ENCODE measurements around the gene SLC6A6. TPM values are rescaled to one million over a fixed set of nuclear protein-coding genes. Genes with fewer than 3 reads are reported as not detected.

SLC6A6 gene
- total and polyA plus RNA-seq, 2 experiments from 2014 or later = 4.6 to 10.6 TPM

- Histone ChIP-seq H3K36me3 (ENCODE audit: low read depth) (no peaks in the 10 kb centered on the region), H2AFZ (no peak overlapping the region), H3K79me2 (ENCODE audit: insufficient read depth) (peaks cover 12% of the 10 kb centered on the region; the same call in 1 of the 2 replicates), H4K20me1 (ENCODE audit: insufficient read depth) (no peaks in the 10 kb centered on the region), H3K9me3 (ENCODE audit: low read depth) (no peaks in the 10 kb centered on the region), H3K4me1 (ENCODE audit: insufficient read depth) (peaks cover 11% of the 10 kb centered on the region), H3K9me2 (ENCODE audit: insufficient read depth) (no peaks in the 10 kb centered on the region), H3K4me3 (no peak overlapping the region), H3K4me2 (ENCODE audit: unreplicated experiment) (no peak overlapping the region), H3K27ac (no peak overlapping the region), H3F3A (ENCODE audit: insufficient read depth) (no peaks in the 10 kb centered on the region), H3K9ac (no peak overlapping the region), H3K27me3 (replicated peaks; ENCODE audit: insufficient read depth) (no peaks in the 10 kb centered on the region)
- in situ Hi-C loops (cut with MboI) = no loop called here
- no peak for TF ChIP-seq EZH2phosphoT487 (IDR thresholded peaks at IDR 0.05; ENCODE audit: insufficient read depth, low read depth)
- no peak for TF ChIP-seq EZH2 (IDR thresholded peaks at IDR 0.05; ENCODE audit: insufficient read depth, poor library complexity, severe bottlenecking)
- DNase-seq = no peak
- WGBS, 2 experiments (ENCODE audit: low coverage in 1 of 2, low lambda C conversion rate in 2 of 2, missing lambda C conversion rate in 2 of 2) = 90 to 91% methylated on average over 17 of the region's 17 CpGs
Observed at GRCh38 chr3:14418296-14419250, 16.2 kb downstream of the SLC6A6 start.

GRCh38 chr3:14422016-14422963 is 19.9 kb downstream of the SLC6A6 start:
- no peaks in the 10 kb centered on the region for H3K36me3 ChIP-seq (ENCODE audit: low read depth)

DNA sequence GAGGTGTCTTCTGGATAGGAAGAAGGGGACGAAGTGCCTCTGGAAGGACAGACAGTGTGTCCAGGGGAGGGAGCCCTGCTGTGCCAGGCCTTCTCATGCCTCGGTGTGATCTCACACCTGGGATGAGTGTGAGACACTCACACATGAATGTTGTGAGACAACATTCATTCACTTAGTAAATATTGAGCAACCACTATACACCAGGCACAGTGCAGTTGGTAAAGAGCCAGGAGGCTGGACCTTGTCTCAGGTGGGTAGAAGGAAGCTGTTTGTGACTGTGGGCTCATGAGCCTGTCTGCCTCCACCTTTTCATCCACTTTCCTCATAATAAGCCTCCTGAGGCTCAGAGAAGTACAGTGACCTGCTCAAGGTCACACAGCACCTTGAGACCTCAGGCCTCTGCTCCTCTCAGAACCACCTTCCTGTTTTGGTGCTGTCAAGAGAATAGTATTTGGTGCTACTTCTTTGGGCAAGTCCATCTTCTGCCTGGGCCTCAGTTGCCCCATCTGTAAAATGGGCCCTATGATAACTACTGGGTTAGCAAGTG is 20.9 kb downstream of the SLC6A6 start:
- Histone ChIP-seq H3K9me2 (ENCODE audit: insufficient read depth) (no peaks in the 10 kb centered on the region), H3K27ac (no peak overlapping the region), H3F3A (ENCODE audit: insufficient read depth) (no peaks in the 10 kb centered on the region), H3K79me2 (ENCODE audit: insufficient read depth) (no peaks in the 10 kb centered on the region), H3K27me3 (replicated peaks; ENCODE audit: insufficient read depth) (no peaks in the 10 kb centered on the region), H2AFZ (no peak overlapping the region), H3K36me3 (ENCODE audit: low read depth) (no peaks in the 10 kb centered on the region), H4K20me1 (ENCODE audit: insufficient read depth) (no peaks in the 10 kb centered on the region), H3K4me2 (ENCODE audit: unreplicated experiment) (no peak overlapping the region), H3K9ac (no peak overlapping the region), H3K4me1 (ENCODE audit: insufficient read depth) (no peaks in the 10 kb centered on the region), H3K9me3 (ENCODE audit: low read depth) (no peaks in the 10 kb centered on the region), H3K4me3 (no peak overlapping the region)
- WGBS, 2 experiments (ENCODE audit: low coverage in 1 of 2, low lambda C conversion rate in 2 of 2, missing lambda C conversion rate in 2 of 2) = 75 to 76% methylated on average over 2 of the region's 2 CpGs
- TF ChIP-seq EZH2phosphoT487 (IDR thresholded peaks at IDR 0.05; ENCODE audit: insufficient read depth, low read depth) = no peak
- no peak for TF ChIP-seq EZH2 (IDR thresholded peaks at IDR 0.05; ENCODE audit: insufficient read depth, poor library complexity, severe bottlenecking)
- peak; percentile 24 for DNase-seq
- in situ Hi-C loops (cut with MboI) = no loop called here

More at GRCh38 chr3:14422016-14422963, 19.9 kb downstream of the SLC6A6 start:
- no peak overlapping the region for H3K9ac ChIP-seq
- H3K4me3 ChIP-seq = no peak overlapping the region
- H4K20me1 ChIP-seq (ENCODE audit: insufficient read depth) = no peaks in the 10 kb centered on the region
- H3K79me2 ChIP-seq (ENCODE audit: insufficient read depth) = no peaks in the 10 kb centered on the region
- no peaks in the 10 kb centered on the region for H3K27me3 ChIP-seq (replicated peaks; ENCODE audit: insufficient read depth)
- no peaks in the 10 kb centered on the region for H3K9me3 ChIP-seq (ENCODE audit: low read depth)
- no peaks in the 10 kb centered on the region for H3K9me2 ChIP-seq (ENCODE audit: insufficient read depth)
- H3K27ac ChIP-seq = no peak overlapping the region
- H3K4me2 ChIP-seq (ENCODE audit: unreplicated experiment) = no peak overlapping the region
- TF ChIP-seq EZH2phosphoT487 (IDR thresholded peaks at IDR 0.05; ENCODE audit: insufficient read depth, low read depth) (no peak), EZH2 (IDR thresholded peaks at IDR 0.05; ENCODE audit: insufficient read depth, poor library complexity, severe bottlenecking) (no peak)
- H2AFZ ChIP-seq = no peak overlapping the region
- no peak for DNase-seq
- H3F3A ChIP-seq (ENCODE audit: insufficient read depth) = no peaks in the 10 kb centered on the region
- WGBS, 2 experiments (ENCODE audit: low coverage in 1 of 2, low lambda C conversion rate in 2 of 2, missing lambda C conversion rate in 2 of 2) = 96 to 98% methylated on average over 14 of the region's 14 CpGs
- in situ Hi-C loops (cut with MboI) = no loop called here
- no peaks in the 10 kb centered on the region for H3K4me1 ChIP-seq (ENCODE audit: insufficient read depth)

- TF ChIP-seq EZH2 (IDR thresholded peaks at IDR 0.05; ENCODE audit: insufficient read depth, poor library complexity, severe bottlenecking) (no peak), EZH2phosphoT487 (IDR thresholded peaks at IDR 0.05; ENCODE audit: insufficient read depth, low read depth) (no peak)
- Histone ChIP-seq H3K27me3 (replicated peaks; ENCODE audit: insufficient read depth) (no peaks in the 10 kb centered on the region), H2AFZ (no peak overlapping the region), H3K4me1 (ENCODE audit: insufficient read depth) (no peaks in the 10 kb centered on the region), H3K4me3 (no peak overlapping the region), H3K9ac (no peak overlapping the region), H3K9me3 (ENCODE audit: low read depth) (no peaks in the 10 kb centered on the region), H3K4me2 (ENCODE audit: unreplicated experiment) (no peak overlapping the region), H3K27ac (no peak overlapping the region), H3K9me2 (ENCODE audit: insufficient read depth) (no peaks in the 10 kb centered on the region), H3F3A (ENCODE audit: insufficient read depth) (no peaks in the 10 kb centered on the region), H4K20me1 (ENCODE audit: insufficient read depth) (no peaks in the 10 kb centered on the region), H3K36me3 (ENCODE audit: low read depth) (no peaks in the 10 kb centered on the region), H3K79me2 (ENCODE audit: insufficient read depth) (no peaks in the 10 kb centered on the region)
- 63 to 70% methylated on average over 3 of the region's 3 CpGs for WGBS, 2 experiments (ENCODE audit: low coverage in 1 of 2, low lambda C conversion rate in 2 of 2, missing lambda C conversion rate in 2 of 2)
- DNase-seq = no peak
- in situ Hi-C loops (cut with MboI) = no loop called here
Observed at GRCh38 chr3:14423963-14424362, 21.6 kb downstream of the SLC6A6 start.
